Adipocyte (in vitro differentiated cells): ENCODE data around the gene CYSRT1.
"Not testable (repeated sequence)": the region's sequence is repeated elsewhere in the genome, so short reads cannot be mapped to it uniquely, and the experiment has no call there.

ENCODE experiments used
- DNase-seq: peaks from one replicate; pipeline ENCODE4 v3.0.0-alpha.2; 2015; ENCODE audit warnings: low read depth
- H3K27me3 ChIP-seq: replicated peaks from 2 replicates; pipeline ENCODE4 v1.7.0; 2013; ENCODE audit warnings: mild to moderate bottlenecking, low read length, moderate library complexity; ENCODE audit not compliant: control insufficient read depth, insufficient read depth
- H3K36me3 ChIP-seq: 2 replicates; pipeline ENCODE4 v1.7.0; 2013; ENCODE audit warnings: low read length, mild to moderate bottlenecking, moderate library complexity; ENCODE audit not compliant: control insufficient read depth, insufficient read depth, severe bottlenecking
- H3K4me1 ChIP-seq: 2 replicates; pipeline ENCODE4 v1.7.0; 2013; ENCODE audit warnings: mild to moderate bottlenecking, low read length, moderate library complexity; ENCODE audit not compliant: control insufficient read depth, insufficient read depth
- H3K4me3 ChIP-seq: 2 replicates; pipeline ENCODE4 v1.7.0; 2013; ENCODE audit warnings: mild to moderate bottlenecking, low read length, moderate library complexity
- H3K9ac ChIP-seq: 2 replicates; pipeline ENCODE4 v1.7.0; 2013; ENCODE audit warnings: mild to moderate bottlenecking, low read length, moderate library complexity
- H3K9me3 ChIP-seq: 2 replicates; pipeline ENCODE4 v1.7.0; 2013; ENCODE audit warnings: mild to moderate bottlenecking, low read length, moderate library complexity; ENCODE audit not compliant: control insufficient read depth

CYSRT1 gene

GRCh38 chr9:137237759-137238726, 13.1 kb downstream of the CYSRT1 start:
- no peak overlapping the region for H3K4me3 ChIP-seq
- H3K27me3 ChIP-seq = peaks cover 6% of the 10 kb centered on the region
- peaks cover 29% of the 10 kb centered on the region for H3K4me1 ChIP-seq
- peaks cover 11% of the 10 kb centered on the region for H3K36me3 ChIP-seq
- H3K9ac ChIP-seq = peak overlapping the region; percentile 36
- DNase-seq = no peak
- H3K9me3 ChIP-seq = no peaks in the 10 kb centered on the region

GRCh38 chr9:137239541-137240200, 14.7 kb downstream of the CYSRT1 start:
- peak overlapping the region; percentile 86 for H3K4me3 ChIP-seq
- not testable (repeated sequence) for H3K9me3 ChIP-seq, H3K27me3 ChIP-seq, DNase-seq
- peaks cover 33% of the 10 kb centered on the region for H3K4me1 ChIP-seq
- peaks cover 18% of the 10 kb centered on the region for H3K36me3 ChIP-seq
- H3K9ac ChIP-seq = peak overlapping the region; percentile 91

- DNase-seq = peak; percentile 91
- Histone ChIP-seq H3K27me3 (peaks cover 5% of the 10 kb centered on the region), H3K4me3 (peak overlapping the region; percentile 86), H3K4me1 (peaks cover 33% of the 10 kb centered on the region), H3K36me3 (peaks cover 18% of the 10 kb centered on the region), H3K9ac (peak overlapping the region; percentile 91), H3K9me3 (no peaks in the 10 kb centered on the region)
Observed at GRCh38 chr9:137240318-137240840, 15.4 kb downstream of the CYSRT1 start.

- H3K9ac ChIP-seq = peak within 1 kb of the TSS; percentile 93
- peak; percentile 99 for DNase-seq
- H3K36me3 ChIP-seq = peaks cover 18% of the 10 kb centered on the region
- no peaks in the 10 kb centered on the region for H3K9me3 ChIP-seq
- H3K4me3 ChIP-seq = peak within 1 kb of the TSS; percentile 91
- peaks cover 31% of the 10 kb centered on the region for H3K4me1 ChIP-seq
- peaks cover 2% of the 10 kb centered on the region for H3K27me3 ChIP-seq
Observed at GRCh38 chr9:137240841-137241489, 16.0 kb downstream of the CYSRT1 start, which contains the start of gene TUBB4B. Gene TUBB4B, plus strand, starts transcription at chr9:137241287. Its CDS starts 74 bp downstream, at chr9:137241361.

GRCh38 chr9:137241490-137242268, 16.7 kb downstream of the CYSRT1 start:
- Histone ChIP-seq H3K9me3 (no peaks in the 10 kb centered on the region), H3K9ac (peak overlapping the region; percentile 93), H3K4me3 (peak overlapping the region; percentile 91), H3K27me3 (peaks cover 2% of the 10 kb centered on the region), H3K4me1 (peaks cover 26% of the 10 kb centered on the region), H3K36me3 (peaks cover 18% of the 10 kb centered on the region)
- DNase-seq = peak; percentile 83

GRCh38 chr9:137242269-137243203, 17.6 kb downstream of the CYSRT1 start:
- peaks cover 2% of the 10 kb centered on the region for H3K27me3 ChIP-seq
- H3K4me3 ChIP-seq = peak overlapping the region; percentile 91
- H3K36me3 ChIP-seq = peaks cover 18% of the 10 kb centered on the region
- peaks cover 23% of the 10 kb centered on the region for H3K4me1 ChIP-seq
- no peak for DNase-seq
- no peaks in the 10 kb centered on the region for H3K9me3 ChIP-seq
- H3K9ac ChIP-seq = peak overlapping the region; percentile 93

- not testable (repeated sequence) for H3K4me3 ChIP-seq, H3K27me3 ChIP-seq, H3K9me3 ChIP-seq, DNase-seq
- peaks cover 23% of the 10 kb centered on the region for H3K4me1 ChIP-seq
- H3K9ac ChIP-seq = peak overlapping the region; percentile 10
- H3K36me3 ChIP-seq = peaks cover 18% of the 10 kb centered on the region
Observed at GRCh38 chr9:137243266-137243625, 18.3 kb downstream of the CYSRT1 start.

GRCh38 chr9:137243626-137244485, 18.9 kb downstream of the CYSRT1 start:
- Histone ChIP-seq H3K9me3 (no peaks in the 10 kb centered on the region), H3K9ac (peak overlapping the region; percentile 10), H3K27me3 (peaks cover 2% of the 10 kb centered on the region), H3K4me1 (peaks cover 17% of the 10 kb centered on the region), H3K4me3 (no peak overlapping the region), H3K36me3 (peaks cover 18% of the 10 kb centered on the region)
- no peak for DNase-seq
